GM12892 (cell line): ENCODE data around the gene PRDX5. TPM values are rescaled to one million over a fixed set of nuclear protein-coding genes. Genes with fewer than 3 reads are reported as not detected.

Experiments
- DNase-seq: peaks from one replicate; pipeline ENCODE4 v3.0.0; 2011; ENCODE audit not compliant: insufficient read length
- FAIRE-seq: peaks from 2 replicates; lab custom pipeline; 2011; peaks lifted over from hg19 to GRCh38; lab: Jason Lieb, UNC
- POLR2A ChIP-seq: IDR thresholded peaks from 2 replicates; pipeline ENCODE4 v1.6.1; 2011; ENCODE audit warnings: low read depth, low read length, control low read depth
- POLR2AphosphoS5 ChIP-seq: IDR thresholded peaks from 2 replicates; pipeline ENCODE4 v1.6.1; 2011; ENCODE audit warnings: low read depth, low read length, control low read depth
- TAF1 ChIP-seq: IDR thresholded peaks from 2 replicates; pipeline ENCODE4 v1.6.1; 2011; ENCODE audit warnings: low read depth, mild to moderate bottlenecking, control low read depth, low read length, borderline replicate concordance
- polyA plus RNA-seq: library from polyadenylated mRNA; unstranded; fragments of >200 nt; gene quantifications from one replicate; pipeline ENCODE4 v1.2.1, GENCODE V29; 2012; ENCODE audit warnings: missing spikeins, inconsistent platforms; ENCODE audit not compliant: missing spikeins

PRDX5 gene
- 226 TPM for polyA plus RNA-seq

DNA sequence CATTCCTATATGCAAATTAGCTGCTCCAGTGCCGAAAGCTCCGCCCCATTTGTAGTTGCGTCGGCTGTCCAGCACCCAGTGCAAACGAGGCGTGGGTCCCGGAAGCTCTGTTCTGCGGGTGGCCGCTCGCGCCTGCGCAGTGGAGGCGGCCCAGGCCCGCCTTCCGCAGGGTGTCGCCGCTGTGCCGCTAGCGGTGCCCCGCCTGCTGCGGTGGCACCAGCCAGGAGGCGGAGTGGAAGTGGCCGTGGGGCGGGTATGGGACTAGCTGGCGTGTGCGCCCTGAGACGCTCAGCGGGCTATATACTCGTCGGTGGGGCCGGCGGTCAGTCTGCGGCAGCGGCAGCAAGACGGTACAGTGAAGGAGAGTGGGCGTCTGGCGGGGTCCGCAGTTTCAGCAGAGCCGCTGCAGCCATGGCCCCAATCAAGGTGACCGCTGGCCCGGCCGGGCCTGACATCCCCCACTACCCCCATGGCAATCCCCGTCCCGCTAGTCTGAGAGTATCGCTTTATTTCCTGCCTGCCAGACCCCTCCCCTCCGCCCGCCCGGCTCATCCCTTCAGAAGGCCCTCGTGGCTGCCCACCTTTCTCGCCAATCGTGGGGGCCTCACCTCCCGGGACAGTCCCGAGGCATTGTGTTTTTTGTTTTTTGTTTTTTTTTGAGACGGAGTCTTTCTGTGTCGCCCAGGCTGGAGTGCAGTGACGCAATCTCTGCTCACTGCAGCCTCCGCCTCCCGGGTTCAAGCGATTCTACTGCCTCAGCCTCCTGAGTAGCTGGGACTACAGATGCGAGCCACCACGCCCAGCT, at the start of gene PRDX5:
Gene PRDX5, plus strand, starts transcription at position 161 of the 805 bp plus-strand sequence. Its CDS starts 95 bp downstream, at position 256.
- DNase-seq (peak; percentile 97), FAIRE-seq (peak; percentile 100)
- TF ChIP-seq TAF1 (0 out of 2 replicates have a peak, but pooled peaks have one; percentile 8), POLR2AphosphoS5 (no peak), POLR2A (peak; percentile 78)

DNA sequence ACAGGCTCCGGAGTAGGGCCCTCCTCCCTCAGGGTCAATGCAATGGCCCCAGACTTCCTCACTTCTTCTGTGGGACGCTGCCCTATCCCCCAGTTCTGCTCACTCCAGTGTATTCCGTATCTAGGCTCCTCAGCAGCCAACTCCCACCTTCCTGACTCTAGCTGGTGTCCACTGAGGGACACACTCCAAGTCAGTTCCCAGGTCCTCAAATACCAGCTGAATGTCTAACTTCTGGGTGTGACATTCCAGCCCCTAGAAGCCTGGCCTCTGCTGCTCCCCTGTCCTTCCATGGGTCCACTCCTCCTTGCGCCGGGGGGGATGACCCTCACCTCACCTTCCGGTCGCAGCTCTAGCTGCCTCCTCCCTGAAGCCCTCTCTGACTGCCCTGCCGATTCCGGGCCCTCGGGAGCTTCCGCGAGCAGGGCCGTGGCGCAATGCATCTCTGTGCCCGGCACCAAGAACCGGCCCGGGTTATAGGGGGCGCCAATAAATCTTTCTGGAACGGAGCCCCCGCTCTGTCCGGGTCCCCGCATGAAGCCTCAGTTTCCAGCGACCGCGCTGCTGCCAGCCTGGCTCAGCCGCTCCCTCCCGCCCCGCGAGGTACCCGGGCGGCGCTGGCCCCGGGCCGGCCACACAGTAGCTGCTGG, 48.9 kb upstream of the PRDX5 start:
- FAIRE-seq, result no peak
- DNase-seq, result no peak

GRCh38 chr11:64269540-64270220, 48.2 kb upstream of the PRDX5 start:
- peak; percentile 84 for DNase-seq
- TF ChIP-seq TAF1 (peak; percentile 12; the same call in 1 of the 2 replicates), POLR2A (peak; percentile 57), POLR2AphosphoS5 (peak; percentile 27)

More for the DNA sequence above, 48.9 kb upstream of the PRDX5 start:
- peak; percentile 34; the same call in 1 of the 2 replicates for TF ChIP-seq POLR2AphosphoS5
- TF ChIP-seq POLR2A, result no peak; the same call in 1 of the 2 replicates

DNA sequence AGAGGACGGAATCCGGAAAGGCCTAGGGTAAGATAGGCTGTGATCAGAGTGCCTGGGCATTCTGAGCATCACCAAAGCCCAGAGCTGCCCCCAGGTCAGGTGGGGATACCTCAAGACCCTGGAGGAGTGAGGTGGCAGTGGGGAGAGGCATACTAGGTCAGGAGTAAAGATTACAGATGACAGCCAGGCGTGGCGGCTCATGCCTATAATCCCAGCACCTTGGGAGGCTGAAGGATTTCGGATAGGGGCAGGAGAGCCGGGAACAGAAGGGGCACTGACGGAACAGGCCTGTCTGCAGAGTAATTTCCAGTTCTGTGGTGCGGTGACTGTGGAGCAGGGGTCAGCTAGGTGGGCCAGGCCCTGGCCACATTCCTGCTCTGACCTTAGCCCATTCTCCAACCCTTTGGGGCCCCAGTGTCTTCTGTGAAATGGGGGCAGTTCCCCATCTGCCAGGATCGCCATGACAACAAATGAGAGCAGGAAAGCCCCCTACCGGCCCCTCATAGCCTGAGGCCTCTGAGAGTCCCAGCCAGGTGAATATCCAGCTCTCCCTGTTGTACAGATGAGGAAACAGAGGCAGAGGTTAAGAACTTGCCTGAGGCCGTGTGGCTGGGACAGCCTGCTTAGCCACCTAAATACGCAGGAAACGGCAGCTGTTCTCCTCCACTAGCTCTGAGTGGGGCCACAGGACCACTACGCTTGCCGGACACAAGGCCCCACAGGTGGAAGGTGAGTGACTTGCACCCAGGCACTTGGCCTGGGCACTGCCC, 42.7 kb upstream of the PRDX5 start:
- no peak for TF ChIP-seq TAF1
- TF ChIP-seq POLR2AphosphoS5, result no peak
- TF ChIP-seq POLR2A, result no peak
- DNase-seq (no peak), FAIRE-seq (no peak)

More at GRCh38 chr11:64269540-64270220, 48.2 kb upstream of the PRDX5 start:
- FAIRE-seq, result peak; percentile 97

- no peak for TF ChIP-seq POLR2A
- no peak for TF ChIP-seq TAF1
- no peak for TF ChIP-seq POLR2AphosphoS5
- no peak for FAIRE-seq
- no peak for DNase-seq
These were observed 42.1 kb upstream of the PRDX5 start for GRCh38 chr11:64275841-64276240.

DNA sequence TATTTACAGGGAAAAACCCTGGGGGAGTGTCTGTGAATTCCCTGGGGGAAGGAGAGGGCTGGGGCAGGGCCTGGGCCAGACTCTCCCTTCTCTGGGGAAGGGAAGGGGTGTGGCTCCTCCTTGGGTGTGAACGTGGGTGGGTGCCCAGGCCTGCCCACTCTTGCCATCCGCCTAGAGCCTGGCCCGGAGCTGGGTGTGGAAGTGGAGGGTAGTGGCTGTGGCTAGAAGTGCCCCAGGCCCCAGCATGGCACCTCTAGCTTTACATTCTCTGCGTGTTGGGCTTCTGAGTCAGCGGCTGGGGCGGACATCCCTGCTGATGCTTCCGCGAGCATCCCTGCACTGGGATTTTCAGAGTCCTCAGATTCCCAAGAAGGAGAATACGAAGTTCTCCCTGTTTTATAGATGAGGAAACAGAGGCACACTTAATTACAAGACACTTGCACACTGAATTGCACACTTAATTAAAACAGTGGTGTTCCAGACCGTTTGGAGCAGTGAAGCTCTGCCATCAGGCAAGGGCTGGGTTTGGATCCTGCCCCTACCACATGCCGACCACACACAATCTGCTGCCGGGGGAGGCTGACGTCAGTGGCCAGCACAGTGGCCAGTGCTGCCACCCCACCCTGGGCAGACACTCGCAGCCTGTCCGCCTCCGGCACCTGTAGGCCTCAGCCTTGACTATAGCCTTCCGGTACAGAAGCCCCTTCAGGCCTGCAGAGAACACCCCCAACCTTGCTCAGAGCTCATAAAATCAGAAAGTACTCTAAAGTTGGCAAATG, 41.1 kb upstream of the PRDX5 start:
- DNase-seq (no peak), FAIRE-seq (no peak)
- TF ChIP-seq TAF1 (no peak), POLR2A (no peak), POLR2AphosphoS5 (no peak)

DNA sequence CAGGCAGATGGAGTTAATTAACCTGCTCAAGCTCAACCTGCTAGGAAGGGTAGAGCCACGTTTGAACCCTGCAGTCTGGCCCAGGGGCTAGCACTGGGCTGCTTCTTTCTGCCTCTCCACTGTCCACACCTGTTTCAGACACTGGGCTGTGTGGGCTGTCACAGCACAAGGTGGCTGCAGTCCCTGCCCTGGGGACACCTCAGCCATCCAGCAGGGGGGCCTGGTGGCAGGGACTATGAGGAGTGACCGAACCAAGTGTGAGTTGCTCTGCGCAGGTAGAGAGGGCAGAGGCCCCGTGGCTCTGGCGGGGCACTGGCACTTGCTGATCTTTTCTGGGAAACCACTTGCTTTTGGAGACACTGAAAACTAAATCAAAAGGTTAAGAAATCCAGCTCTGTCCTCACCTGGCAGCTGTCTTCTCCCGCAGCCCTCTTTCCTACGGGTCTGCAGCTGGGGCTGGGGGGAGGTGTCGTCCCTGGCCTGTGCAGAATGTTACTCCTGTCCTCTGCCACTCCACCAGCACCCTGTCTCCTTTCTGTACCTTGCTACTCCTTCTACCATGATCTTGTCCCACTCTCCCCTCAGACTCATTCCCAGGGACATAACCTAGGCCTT, 39.2 kb upstream of the PRDX5 start:
- TF ChIP-seq TAF1 (no peak), POLR2AphosphoS5 (no peak), POLR2A (no peak)
- DNase-seq (no peak), FAIRE-seq (no peak)

- FAIRE-seq (no peak), DNase-seq (no peak)
- no peak for TF ChIP-seq POLR2A
- TF ChIP-seq POLR2AphosphoS5, result no peak
- TF ChIP-seq TAF1, result no peak
These were observed 35.8 kb upstream of the PRDX5 start for GRCh38 chr11:64281957-64282770.

GRCh38 chr11:64283092-64283491, 34.8 kb upstream of the PRDX5 start:
- TF ChIP-seq POLR2AphosphoS5, result no peak
- TF ChIP-seq POLR2A, result no peak
- TF ChIP-seq TAF1, result no peak
- peak; percentile 58 for FAIRE-seq
- no peak for DNase-seq
